GM21717 (cell line): Measurements from ENCODE around the gene PLPP1.
"Not testable (repeated sequence)": the region's sequence is repeated elsewhere in the genome, so short reads cannot be mapped to it uniquely, and the experiment has no call there.

Experiments used
- ATAC-seq: cut with Tn5 transposase; IDR thresholded peaks from one replicate; pipeline ENCODE4 v1.9.1; 2021; ENCODE audit warnings: mild to moderate bottlenecking, moderate library complexity; ENCODE audit not compliant: unreplicated experiment

The PLPP1 gene

GRCh38 chr5:55507574-55507973 lies 27.2 kb downstream of the PLPP1 start:
- ATAC-seq: no peak

- ATAC-seq: not testable (repeated sequence)
Observed at GRCh38 chr5:55505711-55506110, 29.1 kb downstream of the PLPP1 start.

GRCh38 chr5:55503917-55504316 lies 30.8 kb downstream of the PLPP1 start:
- ATAC-seq: not testable (repeated sequence)

- no peak for ATAC-seq
Observed at GRCh38 chr5:55502759-55503158, 32.0 kb downstream of the PLPP1 start.

- no peak for ATAC-seq
Observed at GRCh38 chr5:55498457-55498856, 36.3 kb downstream of the PLPP1 start.

GRCh38 chr5:55497712-55498111 lies 37.1 kb downstream of the PLPP1 start:
- no peak for ATAC-seq

- ATAC-seq: no peak
Observed at GRCh38 chr5:55495216-55495615, 39.5 kb downstream of the PLPP1 start.

- ATAC-seq: no peak
Observed at GRCh38 chr5:55492449-55492848, 42.3 kb downstream of the PLPP1 start.

GRCh38 chr5:55485073-55485472 lies 49.7 kb downstream of the PLPP1 start:
- no peak for ATAC-seq

GRCh38 chr5:55484531-55484930 lies 50.2 kb downstream of the PLPP1 start:
- no peak for ATAC-seq

- no peak for ATAC-seq
Observed at GRCh38 chr5:55483885-55484284, 50.9 kb downstream of the PLPP1 start.

GRCh38 chr5:55481293-55481855 lies 53.4 kb downstream of the PLPP1 start:
- ATAC-seq: no peak

GRCh38 chr5:55480781-55481180 lies 54.0 kb downstream of the PLPP1 start:
- no peak for ATAC-seq

GRCh38 chr5:55472642-55473041 lies 62.1 kb downstream of the PLPP1 start:
- ATAC-seq: no peak

- no peak for ATAC-seq
Observed at GRCh38 chr5:55471468-55471867, 63.3 kb downstream of the PLPP1 start.

- ATAC-seq: no peak
Observed at GRCh38 chr5:55470282-55470681, 64.5 kb downstream of the PLPP1 start.

GRCh38 chr5:55469839-55470238 lies 64.9 kb downstream of the PLPP1 start:
- no peak for ATAC-seq

GRCh38 chr5:55467862-55468551 lies 66.8 kb downstream of the PLPP1 start:
- no peak for ATAC-seq

- no peak for ATAC-seq
Observed at GRCh38 chr5:55463613-55464012, 71.2 kb downstream of the PLPP1 start.

GRCh38 chr5:55459572-55459971 lies 75.2 kb downstream of the PLPP1 start:
- ATAC-seq: no peak

- ATAC-seq: no peak
Observed at GRCh38 chr5:55456216-55456895, 78.4 kb downstream of the PLPP1 start.

- ATAC-seq: no peak
Observed at GRCh38 chr5:55454282-55454681, 80.5 kb downstream of the PLPP1 start.
